HG02798 (cell line): ENCODE measurements around the gene KRT83.
"Not testable (repeated sequence)": the region's sequence is repeated elsewhere in the genome, so short reads cannot be mapped to it uniquely, and the experiment has no call there.

Experiments used
- ATAC-seq: cut with Tn5 transposase; IDR thresholded peaks from one replicate; pipeline ENCODE4 v1.9.1; 2021; ENCODE audit warnings: mild to moderate bottlenecking; ENCODE audit not compliant: unreplicated experiment, poor library complexity

Gene KRT83

GRCh38 chr12:52313461-52313860, 7.7 kb downstream of the KRT83 start:
- ATAC-seq = no peak

GRCh38 chr12:52312086-52312485, 9.1 kb downstream of the KRT83 start:
- ATAC-seq = no peak

- no peak for ATAC-seq
Measured at GRCh38 chr12:52311285-52311648, 9.9 kb downstream of the KRT83 start.

- no peak for ATAC-seq
Measured at GRCh38 chr12:52310622-52311284, 10.4 kb downstream of the KRT83 start.

GRCh38 chr12:52308806-52309425, 12.3 kb downstream of the KRT83 start:
- ATAC-seq = no peak

- ATAC-seq = no peak
Measured at GRCh38 chr12:52307836-52308805, 13.1 kb downstream of the KRT83 start.

- ATAC-seq = no peak
Measured at GRCh38 chr12:52306731-52307130, 14.5 kb downstream of the KRT83 start.

- no peak for ATAC-seq
Measured at GRCh38 chr12:52305921-52306705, 15.1 kb downstream of the KRT83 start.

- ATAC-seq = peak; percentile 70
Measured at GRCh38 chr12:52304941-52305411, 16.2 kb downstream of the KRT83 start.

- not testable (repeated sequence) for ATAC-seq
Measured at GRCh38 chr12:52302242-52302914, 18.8 kb downstream of the KRT83 start.

GRCh38 chr12:52301721-52302120, 19.5 kb downstream of the KRT83 start:
- ATAC-seq = not testable (repeated sequence)

GRCh38 chr12:52300796-52301691, 20.2 kb downstream of the KRT83 start:
- ATAC-seq = no peak

GRCh38 chr12:52298677-52299190, 22.5 kb downstream of the KRT83 start:
- no peak for ATAC-seq

GRCh38 chr12:52296572-52297215, 24.5 kb downstream of the KRT83 start:
- no peak for ATAC-seq

GRCh38 chr12:52295663-52296062, 25.5 kb downstream of the KRT83 start:
- ATAC-seq = no peak

GRCh38 chr12:52294803-52295202, 26.4 kb downstream of the KRT83 start:
- no peak for ATAC-seq

- no peak for ATAC-seq
Measured at GRCh38 chr12:52293926-52294325, 27.3 kb downstream of the KRT83 start.
